GM12872 (cell line): Measurements from ENCODE around the gene SST.

Experiments used
- CTCF ChIP-seq: IDR thresholded peaks from 3 replicates; pipeline ENCODE4 v1.5.1; 2011; ENCODE audit warnings: low read depth, mild to moderate bottlenecking, low read length, moderate library complexity; ENCODE audit not compliant: insufficient read depth

The SST gene

DNA sequence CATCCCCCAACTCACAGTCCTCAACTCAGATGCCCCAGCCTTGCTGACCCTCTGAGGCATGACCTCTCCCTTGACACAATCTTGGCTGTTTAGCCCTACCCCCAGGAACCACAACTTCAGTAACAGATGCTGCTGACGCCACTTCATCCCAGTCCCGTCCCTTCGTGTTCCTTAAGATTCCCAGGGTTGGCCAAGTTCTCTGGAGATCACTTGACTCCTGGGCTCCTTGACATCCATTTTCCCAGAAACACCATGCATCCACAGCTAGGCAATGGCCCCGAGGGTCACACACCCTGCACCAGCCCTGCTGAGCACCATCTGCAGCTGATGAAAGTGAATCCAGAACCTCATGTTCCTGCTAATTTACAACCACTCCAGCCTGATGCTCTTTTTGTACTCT, 25.3 kb upstream of the SST start:
- TF ChIP-seq CTCF: no peak

DNA sequence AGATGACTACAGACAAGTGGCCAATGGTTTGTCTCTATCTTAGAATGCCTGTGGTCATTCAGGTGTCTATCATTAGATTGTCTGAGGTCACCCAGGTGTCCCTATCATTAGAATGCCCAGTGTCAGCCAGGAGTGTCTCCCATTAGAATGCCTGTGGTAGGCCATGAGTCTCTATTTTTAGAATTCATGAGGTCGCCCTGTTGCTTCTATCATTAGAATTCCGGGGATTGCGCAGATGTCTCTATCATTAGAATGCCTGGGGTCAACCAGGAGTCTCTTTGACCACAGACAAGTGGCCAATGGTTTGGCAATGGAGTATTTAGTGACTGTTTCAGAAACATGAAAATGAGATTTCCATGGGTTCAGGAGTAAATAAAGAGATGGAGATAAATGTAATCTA, 24.6 kb upstream of the SST start:
- TF ChIP-seq CTCF: no peak

DNA sequence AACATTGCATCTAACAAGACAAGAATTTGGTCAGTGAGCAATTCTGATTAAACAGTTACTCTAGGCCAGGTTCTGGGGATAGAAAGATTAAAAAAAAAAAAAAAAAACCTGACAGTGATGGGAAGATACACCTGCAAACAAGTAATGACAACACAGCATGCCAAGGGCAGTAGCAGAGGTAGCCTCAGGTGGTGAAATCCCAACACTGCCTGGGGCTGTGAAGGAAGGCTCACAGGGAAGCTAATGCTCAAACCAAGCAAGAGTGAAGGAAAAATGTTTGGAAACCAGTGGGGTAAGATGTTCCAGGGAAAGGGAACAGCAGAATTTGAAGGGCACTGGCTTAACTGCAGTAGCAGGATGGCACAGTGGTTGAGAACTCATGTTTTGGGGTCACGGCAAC, 23.2 kb upstream of the SST start:
- no peak for TF ChIP-seq CTCF

DNA sequence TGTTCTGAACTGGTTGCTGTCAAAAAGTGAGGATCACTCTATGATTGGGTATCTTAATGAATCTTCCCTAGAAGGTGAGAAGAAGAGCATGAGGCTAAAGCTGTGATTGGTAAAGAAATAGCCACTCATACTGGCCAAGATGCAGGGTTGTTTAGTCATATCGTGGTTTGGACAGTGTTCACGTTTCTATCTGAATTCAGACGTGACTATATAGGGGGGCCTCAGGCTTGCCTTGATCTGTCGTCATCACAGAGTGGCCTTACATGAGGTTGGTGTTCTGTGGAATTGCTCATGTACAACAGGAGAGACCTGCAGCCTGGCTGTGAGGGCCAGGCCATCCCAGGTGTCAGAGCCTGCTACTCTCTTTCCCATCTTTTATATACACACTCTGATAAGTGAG, 19.8 kb upstream of the SST start:
- TF ChIP-seq CTCF: no peak

- no peak for TF ChIP-seq CTCF
Measured at GRCh38 chr3:187686621-187687273, 16.6 kb upstream of the SST start.

GRCh38 chr3:187685948-187686347, 15.8 kb upstream of the SST start:
- no peak for TF ChIP-seq CTCF

DNA sequence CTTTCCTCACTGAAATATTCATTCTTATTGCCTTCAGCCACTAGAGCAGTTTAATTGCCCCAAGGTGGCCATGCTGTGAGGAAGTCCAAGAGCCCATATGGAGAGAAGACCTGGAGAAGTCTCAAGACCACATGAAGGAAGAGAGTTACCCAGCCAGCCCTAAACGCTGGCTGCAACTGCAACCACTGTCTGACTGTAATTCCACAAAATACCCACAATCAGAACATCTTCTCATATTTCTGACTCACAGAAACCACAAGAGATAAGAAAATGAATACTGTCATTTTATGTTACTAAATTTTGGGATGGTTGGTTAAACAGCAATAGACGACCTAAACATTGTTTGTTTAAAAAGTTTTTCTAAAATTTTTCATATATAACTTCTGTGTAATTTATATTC, 14.7 kb upstream of the SST start:
- no peak for TF ChIP-seq CTCF
